K562 (cell line): ENCODE results near the gene UBE2O. TPM values are rescaled to one million over a fixed set of nuclear protein-coding genes. Genes with fewer than 3 reads are reported as not detected.

Source experiments
- CBX1 ChIP-seq: sonication (generic); IDR thresholded peaks from 2 replicates; pipeline ENCODE4 v1.6.1; 2016; ENCODE audit warnings: antibody characterized with exemption, low read depth, mild to moderate bottlenecking
- DPF2 ChIP-seq: fragments of 450-650 bp; IDR thresholded peaks from 2 replicates; pipeline ENCODE4 v1.6.1; 2016
- GABPB1 ChIP-seq: sonication (generic); formaldehyde crosslinking; IDR thresholded peaks from 2 replicates; pipeline ENCODE4 v1.8.0; 2022; ENCODE audit warnings: mild to moderate bottlenecking, missing genetic modification reagents
- MTA3 ChIP-seq: fragments of 450-650 bp; formaldehyde crosslinking; IDR thresholded peaks from 2 replicates; pipeline ENCODE4 v1.6.1; 2017; ENCODE audit warnings: mild to moderate bottlenecking, borderline replicate concordance
- PCBP1 ChIP-seq: fragments of 200-400 bp; formaldehyde crosslinking; IDR thresholded peaks from 2 replicates; pipeline ENCODE4 v1.6.1; 2018; ENCODE audit warnings: mild to moderate bottlenecking, low read depth, low read length; ENCODE audit not compliant: poor library complexity, severe bottlenecking
- PHF21A ChIP-seq: fragments of 450-650 bp; IDR thresholded peaks from 2 replicates; pipeline ENCODE4 v1.6.1; 2017; ENCODE audit warnings: low read depth, borderline replicate concordance
- PHF8 ChIP-seq: fragments of 200-600 bp; sonication (generic); IDR thresholded peaks from 2 replicates; pipeline ENCODE4 v1.6.1; 2012; ENCODE audit warnings: mixed run types, mild to moderate bottlenecking, inconsistent platforms, low read length, moderate library complexity, borderline replicate concordance
- POU5F1 ChIP-seq: fragments of 150-350 bp; IDR thresholded peaks from 2 replicates; pipeline ENCODE4 v1.6.1; 2014; ENCODE audit warnings: borderline replicate concordance, low read length, low read depth, mild to moderate bottlenecking; ENCODE audit not compliant: partially characterized antibody
- TAF1 ChIP-seq: IDR thresholded peaks from 2 replicates; pipeline ENCODE4 v1.6.1; 2011; ENCODE audit warnings: mild to moderate bottlenecking, low read length, moderate library complexity; ENCODE audit not compliant: insufficient read depth, control insufficient read depth, severe bottlenecking; ENCODE audit errors: extremely low read depth
- ZNF124 ChIP-seq: sonication (generic); formaldehyde crosslinking; IDR thresholded peaks from 2 replicates; pipeline ENCODE4 v1.8.1; 2022; ENCODE audit warnings: missing genetic modification reagents
- ZNF583 ChIP-seq: fragments of 250-450 bp; sonication (Bioruptor Pico); IDR thresholded peaks from 2 replicates; pipeline ENCODE4 v1.4.0; 2020
- ZNF778 ChIP-seq: fragments of 450-650 bp; formaldehyde crosslinking; IDR thresholded peaks from 2 replicates; pipeline ENCODE4 v1.4.0; 2020; ENCODE audit warnings: mild to moderate bottlenecking, moderate library complexity
- polyA plus RNA-seq, 8 experiments: library from polyadenylated mRNA; depleted of rRNA in 4 of 8; stranded (reverse) in 5 of 8; unstranded in 3 of 8; fragments of >200 nt; fragmentation: Nextera tagmentation in 2 of 8; fragmentation: Illumina TruSeq in 1 of 8; extraction: Ambion mirVana in 2 of 8; extraction: Trizol in 1 of 8; gene quantifications; 2 replicates each; pipeline versions ENCODE4 v1.2.1 to v1.2.3, GENCODE V29; 2011 to 2014; ENCODE audit warnings: inconsistent platforms in 1 of 8, missing spikeins in 1 of 8
- total RNA-seq, 7 experiments: library from RNA; depleted of rRNA in 6 of 7; stranded (reverse); fragments of >200 nt in 6 of 7; fragmentation: Illumina TruSeq in 2 of 7; extraction: Trizol in 2 of 7; gene quantifications; 2 replicates each; pipeline versions ENCODE4 v1.2.1 to v1.2.3, GENCODE V29; 2011 to 2021; ENCODE audit warnings: low replicate concordance in 1 of 7
- TF ChIP-seq, protein P1 (sequence below): sonication (generic); formaldehyde crosslinking; IDR thresholded peaks from 2 replicates; pipeline ENCODE4 v1.8.1; 2023; ENCODE audit warnings: mild to moderate bottlenecking, missing genetic modification reagents
- TF ChIP-seq, protein P2 (sequence below): fragments of 200-800 bp; sonication (Bioruptor generic); IDR thresholded peaks from 2 replicates; pipeline ENCODE4 v1.6.1; 2017; ENCODE audit warnings: missing genetic modification characterization, missing compliant biosample characterization
- TF ChIP-seq, protein P3 (sequence below): fragments of 250-450 bp; sonication (Bioruptor Pico); IDR thresholded peaks from 2 replicates; pipeline ENCODE4 v1.4.0; 2020; ENCODE audit warnings: mild to moderate bottlenecking
- TF ChIP-seq, protein P4 (sequence below): fragments of 450-650 bp; IDR thresholded peaks from 2 replicates; pipeline ENCODE4 v1.6.1; 2017; ENCODE audit warnings: antibody characterized with exemption, mild to moderate bottlenecking
- TF ChIP-seq, protein P5 (sequence below): sonication (generic); formaldehyde crosslinking; IDR thresholded peaks from 2 replicates; pipeline ENCODE4 v1.8.0; 2022; ENCODE audit warnings: missing genetic modification reagents, mild to moderate bottlenecking, moderate library complexity, borderline replicate concordance

UBE2O gene
- total and polyA plus RNA-seq, 9 of the 15 experiments (the other 6 are each of a cell fraction or from before 2014, with no cell fraction given), result 1.6 to 39.7 (median 13.3) TPM

DNA sequence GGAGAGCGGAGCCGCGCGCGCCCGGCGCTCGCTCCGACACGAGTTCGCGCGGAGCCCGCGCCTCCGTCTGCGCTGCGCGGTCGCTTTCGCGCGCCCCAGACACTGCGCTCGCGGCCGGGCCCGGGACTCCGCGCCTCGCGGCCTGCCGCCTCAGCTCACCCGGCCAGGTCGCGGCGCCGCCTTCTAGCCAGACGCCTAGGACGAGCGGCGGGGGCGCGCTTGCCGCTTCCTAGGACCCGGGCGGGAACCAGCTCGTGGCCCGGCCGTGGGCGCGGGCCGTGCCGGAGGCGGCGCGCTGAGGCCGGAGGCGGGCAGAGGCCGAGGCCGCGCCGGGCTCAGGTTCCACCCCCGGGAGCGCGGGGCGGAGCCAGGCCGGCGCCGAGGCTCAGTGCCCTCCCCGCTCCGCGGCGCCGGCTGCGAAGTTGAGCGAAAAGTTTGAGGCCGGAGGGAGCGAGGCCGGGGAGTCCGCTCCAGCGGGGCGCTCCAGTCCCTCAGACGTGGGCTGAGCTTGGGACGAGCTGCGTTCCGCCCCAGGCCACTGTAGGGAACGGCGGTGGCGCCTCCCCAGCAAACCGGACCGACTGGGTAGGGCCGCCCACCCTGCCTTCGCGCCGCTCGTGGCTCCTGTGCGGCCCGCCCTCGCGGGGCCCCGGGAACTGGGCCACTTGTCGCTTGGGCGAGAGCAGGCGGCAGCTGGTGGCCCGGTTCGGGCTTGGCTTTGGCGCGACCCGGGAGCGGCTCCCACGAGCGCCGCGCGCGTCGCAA, 68.5 kb downstream of the UBE2O start, which contains the start of gene SPHK1 (continued):
- TF ChIP-seq, protein P1, sequence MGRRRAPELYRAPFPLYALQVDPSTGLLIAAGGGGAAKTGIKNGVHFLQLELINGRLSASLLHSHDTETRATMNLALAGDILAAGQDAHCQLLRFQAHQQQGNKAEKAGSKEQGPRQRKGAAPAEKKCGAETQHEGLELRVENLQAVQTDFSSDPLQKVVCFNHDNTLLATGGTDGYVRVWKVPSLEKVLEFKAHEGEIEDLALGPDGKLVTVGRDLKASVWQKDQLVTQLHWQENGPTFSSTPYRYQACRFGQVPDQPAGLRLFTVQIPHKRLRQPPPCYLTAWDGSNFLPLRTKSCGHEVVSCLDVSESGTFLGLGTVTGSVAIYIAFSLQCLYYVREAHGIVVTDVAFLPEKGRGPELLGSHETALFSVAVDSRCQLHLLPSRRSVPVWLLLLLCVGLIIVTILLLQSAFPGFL (CRISPR knock-in tag), result no peak
- no peak for TF ChIP-seq POU5F1
- TF ChIP-seq, protein P2, sequence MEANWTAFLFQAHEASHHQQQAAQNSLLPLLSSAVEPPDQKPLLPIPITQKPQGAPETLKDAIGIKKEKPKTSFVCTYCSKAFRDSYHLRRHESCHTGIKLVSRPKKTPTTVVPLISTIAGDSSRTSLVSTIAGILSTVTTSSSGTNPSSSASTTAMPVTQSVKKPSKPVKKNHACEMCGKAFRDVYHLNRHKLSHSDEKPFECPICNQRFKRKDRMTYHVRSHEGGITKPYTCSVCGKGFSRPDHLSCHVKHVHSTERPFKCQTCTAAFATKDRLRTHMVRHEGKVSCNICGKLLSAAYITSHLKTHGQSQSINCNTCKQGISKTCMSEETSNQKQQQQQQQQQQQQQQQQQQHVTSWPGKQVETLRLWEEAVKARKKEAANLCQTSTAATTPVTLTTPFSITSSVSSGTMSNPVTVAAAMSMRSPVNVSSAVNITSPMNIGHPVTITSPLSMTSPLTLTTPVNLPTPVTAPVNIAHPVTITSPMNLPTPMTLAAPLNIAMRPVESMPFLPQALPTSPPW, result peak; percentile 19
- peak; percentile 58; the same call in 1 of the 2 replicates for TF ChIP-seq ZNF583 (CRISPR knock-in tag)
- TF ChIP-seq TAF1, result peak; percentile 75
- no peak for TF ChIP-seq GABPB1
- peak; percentile 70; the same call in 1 of the 2 replicates for TF ChIP-seq CBX1
- TF ChIP-seq, protein P3, sequence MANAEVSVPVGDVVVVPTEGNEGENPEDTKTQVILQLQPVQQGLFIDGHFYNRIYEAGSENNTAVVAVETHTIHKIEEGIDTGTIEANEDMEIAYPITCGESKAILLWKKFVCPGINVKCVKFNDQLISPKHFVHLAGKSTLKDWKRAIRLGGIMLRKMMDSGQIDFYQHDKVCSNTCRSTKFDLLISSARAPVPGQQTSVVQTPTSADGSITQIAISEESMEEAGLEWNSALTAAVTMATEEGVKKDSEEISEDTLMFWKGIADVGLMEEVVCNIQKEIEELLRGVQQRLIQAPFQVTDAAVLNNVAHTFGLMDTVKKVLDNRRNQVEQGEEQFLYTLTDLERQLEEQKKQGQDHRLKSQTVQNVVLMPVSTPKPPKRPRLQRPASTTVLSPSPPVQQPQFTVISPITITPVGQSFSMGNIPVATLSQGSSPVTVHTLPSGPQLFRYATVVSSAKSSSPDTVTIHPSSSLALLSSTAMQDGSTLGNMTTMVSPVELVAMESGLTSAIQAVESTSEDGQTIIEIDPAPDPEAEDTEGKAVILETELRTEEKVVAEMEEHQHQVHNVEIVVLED (CRISPR knock-in tag), result 0 out of 2 replicates have a peak, but pooled peaks have one; percentile 8
- TF ChIP-seq, protein P4, sequence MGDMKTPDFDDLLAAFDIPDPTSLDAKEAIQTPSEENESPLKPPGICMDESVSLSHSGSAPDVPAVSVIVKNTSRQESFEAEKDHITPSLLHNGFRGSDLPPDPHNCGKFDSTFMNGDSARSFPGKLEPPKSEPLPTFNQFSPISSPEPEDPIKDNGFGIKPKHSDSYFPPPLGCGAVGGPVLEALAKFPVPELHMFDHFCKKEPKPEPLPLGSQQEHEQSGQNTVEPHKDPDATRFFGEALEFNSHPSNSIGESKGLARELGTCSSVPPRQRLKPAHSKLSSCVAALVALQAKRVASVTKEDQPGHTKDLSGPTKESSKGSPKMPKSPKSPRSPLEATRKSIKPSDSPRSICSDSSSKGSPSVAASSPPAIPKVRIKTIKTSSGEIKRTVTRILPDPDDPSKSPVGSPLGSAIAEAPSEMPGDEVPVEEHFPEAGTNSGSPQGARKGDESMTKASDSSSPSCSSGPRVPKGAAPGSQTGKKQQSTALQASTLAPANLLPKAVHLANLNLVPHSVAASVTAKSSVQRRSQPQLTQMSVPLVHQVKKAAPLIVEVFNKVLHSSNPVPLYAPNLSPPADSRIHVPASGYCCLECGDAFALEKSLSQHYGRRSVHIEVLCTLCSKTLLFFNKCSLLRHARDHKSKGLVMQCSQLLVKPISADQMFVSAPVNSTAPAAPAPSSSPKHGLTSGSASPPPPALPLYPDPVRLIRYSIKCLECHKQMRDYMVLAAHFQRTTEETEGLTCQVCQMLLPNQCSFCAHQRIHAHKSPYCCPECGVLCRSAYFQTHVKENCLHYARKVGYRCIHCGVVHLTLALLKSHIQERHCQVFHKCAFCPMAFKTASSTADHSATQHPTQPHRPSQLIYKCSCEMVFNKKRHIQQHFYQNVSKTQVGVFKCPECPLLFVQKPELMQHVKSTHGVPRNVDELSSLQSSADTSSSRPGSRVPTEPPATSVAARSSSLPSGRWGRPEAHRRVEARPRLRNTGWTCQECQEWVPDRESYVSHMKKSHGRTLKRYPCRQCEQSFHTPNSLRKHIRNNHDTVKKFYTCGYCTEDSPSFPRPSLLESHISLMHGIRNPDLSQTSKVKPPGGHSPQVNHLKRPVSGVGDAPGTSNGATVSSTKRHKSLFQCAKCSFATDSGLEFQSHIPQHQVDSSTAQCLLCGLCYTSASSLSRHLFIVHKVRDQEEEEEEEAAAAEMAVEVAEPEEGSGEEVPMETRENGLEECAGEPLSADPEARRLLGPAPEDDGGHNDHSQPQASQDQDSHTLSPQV, result peak; percentile 59; the same call in 1 of the 2 replicates
- TF ChIP-seq ZNF124 (CRISPR knock-in tag), result 0 out of 2 replicates have a peak, but pooled peaks have one; percentile 34
- TF ChIP-seq, protein P5, sequence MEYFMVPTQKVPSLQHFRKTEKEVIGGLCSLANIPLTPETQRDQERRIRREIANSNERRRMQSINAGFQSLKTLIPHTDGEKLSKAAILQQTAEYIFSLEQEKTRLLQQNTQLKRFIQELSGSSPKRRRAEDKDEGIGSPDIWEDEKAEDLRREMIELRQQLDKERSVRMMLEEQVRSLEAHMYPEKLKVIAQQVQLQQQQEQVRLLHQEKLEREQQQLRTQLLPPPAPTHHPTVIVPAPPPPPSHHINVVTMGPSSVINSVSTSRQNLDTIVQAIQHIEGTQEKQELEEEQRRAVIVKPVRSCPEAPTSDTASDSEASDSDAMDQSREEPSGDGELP (CRISPR knock-in tag), result 0 out of 2 replicates have a peak, but pooled peaks have one; percentile 31
- TF ChIP-seq PCBP1, result peak; percentile 57
- no peak for TF ChIP-seq ZNF778 (CRISPR knock-in tag)
- TF ChIP-seq DPF2, result no peak
- TF ChIP-seq PHF21A, result 0 out of 2 replicates have a peak, but pooled peaks have one; percentile 29
- peak; percentile 58; the same call in 1 of the 2 replicates for TF ChIP-seq MTA3
- peak; percentile 68; the same call in 1 of the 2 replicates for TF ChIP-seq PHF8
